IgD-negative memory B cell (primary cell): ENCODE data around the gene TARBP1. TPM values are rescaled to one million over a fixed set of nuclear protein-coding genes. Genes with fewer than 3 reads are reported as not detected.
"Not testable (repeated sequence)": the region's sequence is repeated elsewhere in the genome, so short reads cannot be mapped to it uniquely, and the experiment has no call there.

Source experiments
- H3K27ac Mint-ChIP-seq, 3 donors: one replicate each; pipeline ENCODE4 v1.8.0; 2020 to 2022; ENCODE audit warnings: mild to moderate bottlenecking in 3 of 3, mixed read lengths in 3 of 3, moderate library complexity in 1 of 3
- H3K27me3 Mint-ChIP-seq: one replicate; pipeline ENCODE4 v1.8.0; 2021; ENCODE audit warnings: mixed read lengths
- H3K36me3 Mint-ChIP-seq: one replicate; pipeline ENCODE4 v1.8.0; 2020; ENCODE audit warnings: mild to moderate bottlenecking, mixed read lengths
- H3K4me1 Mint-ChIP-seq, 3 donors: one replicate each; pipeline ENCODE4 v1.8.0; 2020 to 2022; ENCODE audit warnings: mixed read lengths in 3 of 3, mild to moderate bottlenecking in 1 of 3
- H3K4me3 Mint-ChIP-seq, 4 donors: one replicate each; pipeline ENCODE4 v1.8.0; 2020 to 2022; ENCODE audit warnings: mild to moderate bottlenecking in 4 of 4, mixed read lengths in 4 of 4, moderate library complexity in 3 of 4
- H3K9me3 Mint-ChIP-seq, 3 donors: one replicate each; pipeline ENCODE4 v1.8.0; 2020 to 2021; ENCODE audit warnings: mixed read lengths in 3 of 3, mild to moderate bottlenecking in 1 of 3
- polyA plus RNA-seq: library from polyadenylated mRNA; unstranded; fragments of 300-500 nt; fragmentation: Illumina TruSeq; gene quantifications from one replicate; pipeline ENCODE4 v1.2.3, GENCODE V29; 2021

The TARBP1 gene
- polyA plus RNA-seq, 1 donor from 2014 or later = 7.9 TPM

- Mint-ChIP-seq H3K4me1 (peaks cover 5 to 10% (median 8%) of the 10 kb centered on the region in 3 donors), H3K36me3 (peaks cover 4% of the 10 kb centered on the region), H3K4me3 (no peak overlapping the region), H3K27ac (no peak overlapping the region), H3K27me3 (no peaks in the 10 kb centered on the region), H3K9me3 (no peaks in the 10 kb centered on the region)
These were observed 72.1 kb downstream of the TARBP1 start for GRCh38 chr1:234406871-234407270.

GRCh38 chr1:234405676-234406075, 73.3 kb downstream of the TARBP1 start:
- Mint-ChIP-seq H3K4me1 (peaks cover 15 to 20% (median 18%) of the 10 kb centered on the region in 3 donors), H3K36me3 (peaks cover 6% of the 10 kb centered on the region), H3K4me3 (peak overlapping the region in 1 of 4 donors; percentile 30), H3K27me3 (no peaks in the 10 kb centered on the region), H3K27ac (no peak overlapping the region), H3K9me3 (no peaks in the 10 kb centered on the region)

- no peak overlapping the region for H3K4me3 Mint-ChIP-seq
- H3K27ac Mint-ChIP-seq = peak overlapping the region in 1 of 3 donors; percentile 76
- peaks cover 32 to 39% (median 36%) of the 10 kb centered on the region in 3 donors for H3K4me1 Mint-ChIP-seq
- H3K9me3 Mint-ChIP-seq = no peaks in the 10 kb centered on the region
- H3K27me3 Mint-ChIP-seq = no peaks in the 10 kb centered on the region
- peaks cover 6% of the 10 kb centered on the region for H3K36me3 Mint-ChIP-seq
These were observed 76.0 kb downstream of the TARBP1 start for GRCh38 chr1:234402939-234403338.

GRCh38 chr1:234401658-234402057, 77.3 kb downstream of the TARBP1 start:
- H3K9me3 Mint-ChIP-seq = no peaks in the 10 kb centered on the region
- H3K4me1 Mint-ChIP-seq = peaks cover 33 to 43% (median 40%) of the 10 kb centered on the region in 3 donors
- peak overlapping the region; percentile 61 to 94 (median 88) for H3K27ac Mint-ChIP-seq
- peaks cover 10% of the 10 kb centered on the region for H3K36me3 Mint-ChIP-seq
- peak overlapping the region in 2 of 4 donors; percentile 53 to 58 for H3K4me3 Mint-ChIP-seq
- no peaks in the 10 kb centered on the region for H3K27me3 Mint-ChIP-seq

GRCh38 chr1:234400773-234401172, 78.2 kb downstream of the TARBP1 start:
- H3K27me3 Mint-ChIP-seq = no peaks in the 10 kb centered on the region

GRCh38 chr1:234399515-234399914, 79.5 kb downstream of the TARBP1 start:
- H3K9me3 Mint-ChIP-seq, H3K27me3 Mint-ChIP-seq: not testable (repeated sequence)
- H3K36me3 Mint-ChIP-seq = peaks cover 16% of the 10 kb centered on the region
- peaks cover 34 to 44% (median 42%) of the 10 kb centered on the region in 3 donors for H3K4me1 Mint-ChIP-seq
- peak overlapping the region; percentile 86 to 95 (median 90) for H3K4me3 Mint-ChIP-seq
- peak overlapping the region; percentile 72 to 96 (median 77) for H3K27ac Mint-ChIP-seq

More at GRCh38 chr1:234400773-234401172, 78.2 kb downstream of the TARBP1 start:
- H3K4me3 Mint-ChIP-seq = peak overlapping the region; percentile 4 to 76 (median 42)
- peak overlapping the region; percentile 6 to 88 (median 73) for H3K27ac Mint-ChIP-seq
- H3K4me1 Mint-ChIP-seq = peaks cover 34 to 44% (median 42%) of the 10 kb centered on the region in 3 donors
- no peaks in the 10 kb centered on the region for H3K9me3 Mint-ChIP-seq
- H3K36me3 Mint-ChIP-seq = peaks cover 14% of the 10 kb centered on the region

- H3K4me3 Mint-ChIP-seq = peak overlapping the region; percentile 86 to 95 (median 90)
- H3K27me3 Mint-ChIP-seq = no peaks in the 10 kb centered on the region
- H3K4me1 Mint-ChIP-seq = peaks cover 34 to 44% (median 42%) of the 10 kb centered on the region in 3 donors
- H3K27ac Mint-ChIP-seq = peak overlapping the region; percentile 72 to 96 (median 77)
- no peaks in the 10 kb centered on the region for H3K9me3 Mint-ChIP-seq
- H3K36me3 Mint-ChIP-seq = peaks cover 16% of the 10 kb centered on the region
These were observed 80.1 kb downstream of the TARBP1 start for GRCh38 chr1:234398849-234399381.

- Mint-ChIP-seq H3K27ac (no peak overlapping the region), H3K9me3 (no peaks in the 10 kb centered on the region), H3K36me3 (peaks cover 14% of the 10 kb centered on the region), H3K4me3 (no peak overlapping the region), H3K27me3 (no peaks in the 10 kb centered on the region), H3K4me1 (peaks cover 30 to 39% (median 38%) of the 10 kb centered on the region in 3 donors)
These were observed 81.2 kb downstream of the TARBP1 start for GRCh38 chr1:234397732-234398131.

- peak overlapping the region in 2 of 4 donors; percentile 36 to 83 for H3K4me3 Mint-ChIP-seq
- H3K9me3 Mint-ChIP-seq = no peaks in the 10 kb centered on the region
- H3K4me1 Mint-ChIP-seq = peaks cover 28 to 37% (median 37%) of the 10 kb centered on the region in 3 donors
- H3K27ac Mint-ChIP-seq = peak overlapping the region in 2 of 3 donors; percentile 61 to 86
- H3K36me3 Mint-ChIP-seq = peaks cover 13% of the 10 kb centered on the region
- no peaks in the 10 kb centered on the region for H3K27me3 Mint-ChIP-seq
These were observed 82.1 kb downstream of the TARBP1 start for GRCh38 chr1:234396871-234397270.

GRCh38 chr1:234396092-234396491, 82.9 kb downstream of the TARBP1 start:
- Mint-ChIP-seq H3K4me3 (peak overlapping the region in 1 of 4 donors; percentile 36), H3K27ac (peak overlapping the region in 1 of 3 donors; percentile 61), H3K36me3 (peaks cover 10% of the 10 kb centered on the region), H3K27me3 (no peaks in the 10 kb centered on the region), H3K4me1 (peaks cover 22 to 32% (median 30%) of the 10 kb centered on the region in 3 donors), H3K9me3 (no peaks in the 10 kb centered on the region)

GRCh38 chr1:234395297-234395696, 83.7 kb downstream of the TARBP1 start:
- H3K4me3 Mint-ChIP-seq = no peak overlapping the region
- H3K4me1 Mint-ChIP-seq = peaks cover 17 to 25% (median 22%) of the 10 kb centered on the region in 3 donors
- no peaks in the 10 kb centered on the region for H3K27me3 Mint-ChIP-seq
- H3K36me3 Mint-ChIP-seq = peaks cover 10% of the 10 kb centered on the region
- no peaks in the 10 kb centered on the region for H3K9me3 Mint-ChIP-seq
- H3K27ac Mint-ChIP-seq = peak overlapping the region in 1 of 3 donors; percentile 3

- H3K27ac Mint-ChIP-seq = no peak overlapping the region
- H3K9me3 Mint-ChIP-seq = no peaks in the 10 kb centered on the region
These were observed 85.8 kb downstream of the TARBP1 start for GRCh38 chr1:234393190-234393589.

GRCh38 chr1:234388094-234388493, 90.9 kb downstream of the TARBP1 start:
- no peak overlapping the region for H3K4me3 Mint-ChIP-seq
- H3K36me3 Mint-ChIP-seq = peaks cover 3% of the 10 kb centered on the region
- H3K9me3 Mint-ChIP-seq = no peaks in the 10 kb centered on the region
- H3K27me3 Mint-ChIP-seq = no peaks in the 10 kb centered on the region
- no peak overlapping the region for H3K27ac Mint-ChIP-seq
- H3K4me1 Mint-ChIP-seq = peaks cover 7 to 9% (median 8%) of the 10 kb centered on the region in 3 donors

More at GRCh38 chr1:234393190-234393589, 85.8 kb downstream of the TARBP1 start:
- peaks cover 10% of the 10 kb centered on the region for H3K36me3 Mint-ChIP-seq
- no peaks in the 10 kb centered on the region for H3K27me3 Mint-ChIP-seq
- no peak overlapping the region for H3K4me3 Mint-ChIP-seq
- H3K4me1 Mint-ChIP-seq = peaks cover 4 to 7% (median 6%) of the 10 kb centered on the region in 3 donors

GRCh38 chr1:234386122-234386521, 92.9 kb downstream of the TARBP1 start:
- H3K27ac Mint-ChIP-seq = peak overlapping the region; percentile 23 to 85 (median 41)
- H3K4me1 Mint-ChIP-seq = peaks cover 9 to 15% (median 10%) of the 10 kb centered on the region in 3 donors
- peaks cover 3% of the 10 kb centered on the region for H3K36me3 Mint-ChIP-seq
- H3K4me3 Mint-ChIP-seq = peak overlapping the region in 3 of 4 donors; percentile 13 to 71 (median 44)
- no peaks in the 10 kb centered on the region for H3K27me3 Mint-ChIP-seq
- no peaks in the 10 kb centered on the region for H3K9me3 Mint-ChIP-seq

GRCh38 chr1:234381699-234382555, 97.1 kb downstream of the TARBP1 start:
- Mint-ChIP-seq H3K4me3 (no peak overlapping the region), H3K27ac (peak overlapping the region in 1 of 3 donors; percentile 27), H3K36me3 (peaks cover 7% of the 10 kb centered on the region), H3K9me3 (no peaks in the 10 kb centered on the region), H3K27me3 (no peaks in the 10 kb centered on the region), H3K4me1 (peaks cover 13 to 26% (median 14%) of the 10 kb centered on the region in 3 donors)
